GM19452 (cell line): ENCODE measurements around the gene QRICH1.

Source experiments
- ATAC-seq: cut with Tn5 transposase; IDR thresholded peaks from one replicate; pipeline ENCODE4 v1.9.1; 2021; ENCODE audit not compliant: unreplicated experiment

QRICH1 gene

GRCh38 chr3:49119439-49119838 lies 25.6 kb upstream of the QRICH1 start:
- ATAC-seq: no peak

GRCh38 chr3:49119036-49119435 lies 25.2 kb upstream of the QRICH1 start:
- no peak for ATAC-seq

- ATAC-seq: no peak
Measured at GRCh38 chr3:49112262-49112661, 18.4 kb upstream of the QRICH1 start.

GRCh38 chr3:49111347-49111746 lies 17.5 kb upstream of the QRICH1 start:
- no peak for ATAC-seq

GRCh38 chr3:49110780-49111179 lies 16.9 kb upstream of the QRICH1 start:
- ATAC-seq: no peak

GRCh38 chr3:49108346-49108745 lies 14.5 kb upstream of the QRICH1 start:
- no peak for ATAC-seq

GRCh38 chr3:49104427-49105291 lies 10.8 kb upstream of the QRICH1 start, which contains the start of gene QARS1:
QARS1 (minus strand) TSS chr3:49104757; CDS start chr3:49104733, 24 bp downstream.
- ATAC-seq: peak; percentile 96

- no peak for ATAC-seq
Measured at GRCh38 chr3:49104052-49104426, 10.2 kb upstream of the QRICH1 start.

- no peak for ATAC-seq
Measured at GRCh38 chr3:49100046-49100615, 6.3 kb upstream of the QRICH1 start.

GRCh38 chr3:49098910-49099630 lies 5.2 kb upstream of the QRICH1 start:
- ATAC-seq: no peak

GRCh38 chr3:49098429-49098828 lies 4.6 kb upstream of the QRICH1 start:
- ATAC-seq: no peak

- peak; percentile 36 for ATAC-seq
Measured at GRCh38 chr3:49092938-49093852, 676 bp downstream of the QRICH1 start.

- ATAC-seq: no peak
Measured at GRCh38 chr3:49081429-49081828, 12.4 kb downstream of the QRICH1 start.

- ATAC-seq: no peak
Measured at GRCh38 chr3:49079270-49079669, 14.6 kb downstream of the QRICH1 start.

- ATAC-seq: no peak
Measured at GRCh38 chr3:49076646-49077045, 17.2 kb downstream of the QRICH1 start.

GRCh38 chr3:49076116-49076515 lies 17.8 kb downstream of the QRICH1 start:
- no peak for ATAC-seq

GRCh38 chr3:49058011-49058410 lies 35.9 kb downstream of the QRICH1 start:
- ATAC-seq: no peak

- no peak for ATAC-seq
Measured at GRCh38 chr3:49057268-49057667, 36.6 kb downstream of the QRICH1 start.

- ATAC-seq: no peak
Measured at GRCh38 chr3:49054344-49054862, 39.5 kb downstream of the QRICH1 start.

- no peak for ATAC-seq
Measured at GRCh38 chr3:49053543-49053942, 40.3 kb downstream of the QRICH1 start.

- no peak for ATAC-seq
Measured at GRCh38 chr3:49035281-49035680, 58.6 kb downstream of the QRICH1 start.
